Adipose tissue (tissue), 3 donors: ENCODE results near the gene SAP30BP. TPM values are rescaled to one million over a fixed set of nuclear protein-coding genes. Genes with fewer than 3 reads are reported as not detected.

Experiments
- H3K27ac ChIP-seq: one replicate; pipeline ENCODE4 v1.5.1; 2013; ENCODE audit warnings: low read depth, low read length
- WGBS, 3 donors: extraction: QIAGEN DNeasy Blood & Tissue Kit; methylation state at CpG; one replicate each; pipeline ENCODE4 v1.1.7; 2013; 5-methylcytosine and 5-hydroxymethylcytosine counted together
- polyA plus RNA-seq, 3 donors: library from polyadenylated mRNA; stranded (reverse); fragments of 200-250 nt; gene quantifications; one replicate each; pipeline ENCODE4 v1.2.3, GENCODE V29; 2013
- donor health status: healthy with polysubstance abuse.
- donor health status: Bipolar disorder and iron deficiency.
- donor health status: healthy.

Gene SAP30BP
- polyA plus RNA-seq, 3 donors = 41.9 to 83.0 (median 77.7) TPM

- no peak overlapping the region for H3K27ac ChIP-seq
- 75 to 81% (median 79%) methylated on average over 7 of the region's 7 CpGs for WGBS, 3 donors
Measured at GRCh38 chr17:75695141-75695829, 28.1 kb downstream of the SAP30BP start.

GRCh38 chr17:75695830-75696271 lies 28.7 kb downstream of the SAP30BP start:
- 70 to 92% (median 88%) methylated on average over 12 of the region's 12 CpGs for WGBS, 3 donors
- no peak overlapping the region for H3K27ac ChIP-seq

- no peak overlapping the region for H3K27ac ChIP-seq
- 43 to 82% (median 79%) methylated on average over 10 of the region's 10 CpGs for WGBS, 3 donors
Measured at GRCh38 chr17:75697651-75698291, 30.6 kb downstream of the SAP30BP start.

- WGBS, 3 donors = 66 to 96% (median 87%) methylated on average over 3 of the region's 3 CpGs
- H3K27ac ChIP-seq = no peak overlapping the region
Measured at GRCh38 chr17:75698659-75699058, 31.5 kb downstream of the SAP30BP start.

- 87 to 92% (median 87%) methylated on average over 10 of the region's 10 CpGs for WGBS, 3 donors
- H3K27ac ChIP-seq = no peak overlapping the region
Measured at GRCh38 chr17:75701288-75701687, 34.1 kb downstream of the SAP30BP start.

GRCh38 chr17:75703191-75703590 lies 36.1 kb downstream of the SAP30BP start:
- WGBS, 3 donors = 88 to 95% (median 92%) methylated on average over 12 of the region's 12 CpGs
- no peak overlapping the region for H3K27ac ChIP-seq

GRCh38 chr17:75703591-75703990 lies 36.5 kb downstream of the SAP30BP start:
- WGBS, 3 donors = 94 to 96% (median 95%) methylated on average over 9 of the region's 9 CpGs
- H3K27ac ChIP-seq = no peak overlapping the region

GRCh38 chr17:75704963-75705875 lies 38.1 kb downstream of the SAP30BP start:
- WGBS, 3 donors = 78 to 88% (median 84%) methylated on average over 24 to 27 of the region's 27 CpGs
- H3K27ac ChIP-seq = no peak overlapping the region

- no peak overlapping the region for H3K27ac ChIP-seq
- WGBS, 3 donors = 89 to 95% (median 91%) methylated on average over 20 of the region's 20 CpGs
Measured at GRCh38 chr17:75706042-75706728, 39.0 kb downstream of the SAP30BP start.

GRCh38 chr17:75707079-75707571 lies 40.0 kb downstream of the SAP30BP start:
- no peak overlapping the region for H3K27ac ChIP-seq
- 57 to 84% (median 67%) methylated on average over 12 of the region's 12 CpGs for WGBS, 3 donors

- H3K27ac ChIP-seq = no peak overlapping the region
- WGBS, 3 donors = 50 to 54% (median 52%) methylated on average over 2 of the region's 2 CpGs
Measured at GRCh38 chr17:75712446-75712845, 45.3 kb downstream of the SAP30BP start.

GRCh38 chr17:75719732-75720131 lies 52.6 kb downstream of the SAP30BP start:
- WGBS, 3 donors = 89 to 97% (median 94%) methylated on average over 2 of the region's 2 CpGs
- no peak overlapping the region for H3K27ac ChIP-seq

- no peak within 1 kb of the TSS for H3K27ac ChIP-seq
- 1 to 3% (median 2%) methylated on average over 41 to 69 of the region's 70 CpGs for WGBS, 3 donors
Measured at GRCh38 chr17:75720656-75721462, 53.7 kb downstream of the SAP30BP start, which contains the start of gene ITGB4. ITGB4 (plus strand) TSS chr17:75721459; CDS start chr17:75724704, 3,245 bp downstream.

- H3K27ac ChIP-seq = no peak overlapping the region
- WGBS, 3 donors = 12 to 27% (median 19%) methylated on average over 26 to 33 of the region's 33 CpGs
Measured at GRCh38 chr17:75721463-75722011, 54.4 kb downstream of the SAP30BP start.

GRCh38 chr17:75722076-75722475 lies 54.9 kb downstream of the SAP30BP start:
- no peak overlapping the region for H3K27ac ChIP-seq
- 81 to 85% (median 84%) methylated on average over 5 of the region's 5 CpGs for WGBS, 3 donors

- no peak overlapping the region for H3K27ac ChIP-seq
- WGBS, 3 donors = 77 to 96% (median 89%) methylated on average over 9 of the region's 9 CpGs
Measured at GRCh38 chr17:75722542-75723095, 55.5 kb downstream of the SAP30BP start.
